HG03457 (cell line): ENCODE results near the gene GASK1B.

Source experiments
- ATAC-seq: cut with Tn5 transposase; IDR thresholded peaks from one replicate; pipeline ENCODE4 v1.9.1; 2021; ENCODE audit warnings: moderate number of reproducible peaks; ENCODE audit not compliant: unreplicated experiment

GASK1B gene

GRCh38 chr4:158189422-158189821, 16.6 kb upstream of the GASK1B start:
- no peak for ATAC-seq

- ATAC-seq: no peak
Observed at GRCh38 chr4:158186815-158187214, 14.0 kb upstream of the GASK1B start.

GRCh38 chr4:158182736-158183135, 9.9 kb upstream of the GASK1B start:
- ATAC-seq: no peak

GRCh38 chr4:158181906-158182305, 9.1 kb upstream of the GASK1B start:
- ATAC-seq: no peak

- no peak for ATAC-seq
Observed at GRCh38 chr4:158179465-158179864, 6.6 kb upstream of the GASK1B start.

GRCh38 chr4:158176776-158177175, 4.0 kb upstream of the GASK1B start:
- no peak for ATAC-seq

GRCh38 chr4:158176108-158176507, 3.3 kb upstream of the GASK1B start:
- no peak for ATAC-seq

- no peak for ATAC-seq
Observed at GRCh38 chr4:158170691-158171561, 1.9 kb downstream of the GASK1B start.

- ATAC-seq: no peak
Observed at GRCh38 chr4:158169931-158170690, 2.7 kb downstream of the GASK1B start.

- no peak for ATAC-seq
Observed at GRCh38 chr4:158169506-158169905, 3.3 kb downstream of the GASK1B start.

- no peak for ATAC-seq
Observed at GRCh38 chr4:158168606-158169005, 4.2 kb downstream of the GASK1B start.

- ATAC-seq: no peak
Observed at GRCh38 chr4:158166701-158167100, 6.1 kb downstream of the GASK1B start.

- no peak for ATAC-seq
Observed at GRCh38 chr4:158164768-158165213, 8.0 kb downstream of the GASK1B start.

- no peak for ATAC-seq
Observed at GRCh38 chr4:158163941-158164767, 8.7 kb downstream of the GASK1B start.

GRCh38 chr4:158162631-158163030, 10.2 kb downstream of the GASK1B start:
- no peak for ATAC-seq

- no peak for ATAC-seq
Observed at GRCh38 chr4:158161551-158162354, 11.1 kb downstream of the GASK1B start.

GRCh38 chr4:158159718-158160094, 13.1 kb downstream of the GASK1B start:
- ATAC-seq: no peak

- no peak for ATAC-seq
Observed at GRCh38 chr4:158159054-158159717, 13.6 kb downstream of the GASK1B start.

GRCh38 chr4:158157412-158157811, 15.4 kb downstream of the GASK1B start:
- ATAC-seq: no peak
